ENCODE results near the gene KIF13A.
"Not testable (repeated sequence)": the region's sequence is repeated elsewhere in the genome, so short reads cannot be mapped to it uniquely, and the experiment has no call there.

The KIF13A gene

GRCh38 chr6:17808609-17809008 is 178.8 kb downstream of the KIF13A start:
- TF ChIP-seq, protein P1, sequence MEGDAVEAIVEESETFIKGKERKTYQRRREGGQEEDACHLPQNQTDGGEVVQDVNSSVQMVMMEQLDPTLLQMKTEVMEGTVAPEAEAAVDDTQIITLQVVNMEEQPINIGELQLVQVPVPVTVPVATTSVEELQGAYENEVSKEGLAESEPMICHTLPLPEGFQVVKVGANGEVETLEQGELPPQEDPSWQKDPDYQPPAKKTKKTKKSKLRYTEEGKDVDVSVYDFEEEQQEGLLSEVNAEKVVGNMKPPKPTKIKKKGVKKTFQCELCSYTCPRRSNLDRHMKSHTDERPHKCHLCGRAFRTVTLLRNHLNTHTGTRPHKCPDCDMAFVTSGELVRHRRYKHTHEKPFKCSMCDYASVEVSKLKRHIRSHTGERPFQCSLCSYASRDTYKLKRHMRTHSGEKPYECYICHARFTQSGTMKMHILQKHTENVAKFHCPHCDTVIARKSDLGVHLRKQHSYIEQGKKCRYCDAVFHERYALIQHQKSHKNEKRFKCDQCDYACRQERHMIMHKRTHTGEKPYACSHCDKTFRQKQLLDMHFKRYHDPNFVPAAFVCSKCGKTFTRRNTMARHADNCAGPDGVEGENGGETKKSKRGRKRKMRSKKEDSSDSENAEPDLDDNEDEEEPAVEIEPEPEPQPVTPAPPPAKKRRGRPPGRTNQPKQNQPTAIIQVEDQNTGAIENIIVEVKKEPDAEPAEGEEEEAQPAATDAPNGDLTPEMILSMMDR (IDR thresholded peaks at IDR 0.05; ENCODE audit: low read depth, low read length, missing control alignments) = no peak
- in situ Hi-C loops (cut with HindIII; ENCODE audit: low sequenced_read_pairs) = loop anchor here (25.0 kb wide), 2 partner anchors 329 to 646 kb away; no protein-coding TSS in a partner anchor
- DNase-seq (ENCODE audit: low read depth) = no peak
- H3K4me3 ChIP-seq (ENCODE audit: low read depth, low read length) = no peak overlapping the region

DNA sequence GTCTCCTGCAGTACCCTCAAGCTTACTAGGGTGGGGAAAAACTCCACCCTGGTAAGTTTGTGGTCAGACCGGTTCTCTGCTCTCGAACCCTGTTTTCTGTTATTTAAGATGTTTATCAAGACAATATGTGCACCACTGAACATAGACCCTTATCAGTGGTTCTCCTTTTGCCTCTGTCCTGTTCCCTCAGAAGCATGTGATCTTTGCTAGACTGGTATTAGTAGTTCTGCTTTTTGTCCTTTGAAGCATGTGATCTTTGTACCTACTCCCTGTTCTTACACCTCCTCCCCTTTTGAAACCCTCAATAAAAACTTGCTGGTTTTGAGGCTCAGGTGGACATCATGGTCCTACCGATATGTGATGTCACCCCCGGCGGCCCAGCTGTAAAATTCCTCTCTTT is 180.0 kb downstream of the KIF13A start:
- DNase-seq (ENCODE audit: low read depth) = not testable (repeated sequence)

GRCh38 chr6:17803409-17803808 is 184.0 kb downstream of the KIF13A start:
- TF ChIP-seq, protein P1 (IDR thresholded peaks at IDR 0.05; ENCODE audit: low read depth, low read length, missing control alignments) = no peak
- H3K4me3 ChIP-seq (ENCODE audit: low read depth, low read length) = no peak overlapping the region
- in situ Hi-C loops (cut with HindIII; ENCODE audit: low sequenced_read_pairs) = loop anchor here (25.0 kb wide), 2 partner anchors 334 to 641 kb away; no protein-coding TSS in a partner anchor
- no peak for DNase-seq (ENCODE audit: low read depth)

More for the DNA sequence above, 180.0 kb downstream of the KIF13A start:
- in situ Hi-C loops (cut with HindIII; ENCODE audit: low sequenced_read_pairs) = loop anchor here (25.0 kb wide), 2 partner anchors 330 to 645 kb away; no protein-coding TSS in a partner anchor
- not testable (repeated sequence) for H3K4me3 ChIP-seq (ENCODE audit: low read depth, low read length)

DNA sequence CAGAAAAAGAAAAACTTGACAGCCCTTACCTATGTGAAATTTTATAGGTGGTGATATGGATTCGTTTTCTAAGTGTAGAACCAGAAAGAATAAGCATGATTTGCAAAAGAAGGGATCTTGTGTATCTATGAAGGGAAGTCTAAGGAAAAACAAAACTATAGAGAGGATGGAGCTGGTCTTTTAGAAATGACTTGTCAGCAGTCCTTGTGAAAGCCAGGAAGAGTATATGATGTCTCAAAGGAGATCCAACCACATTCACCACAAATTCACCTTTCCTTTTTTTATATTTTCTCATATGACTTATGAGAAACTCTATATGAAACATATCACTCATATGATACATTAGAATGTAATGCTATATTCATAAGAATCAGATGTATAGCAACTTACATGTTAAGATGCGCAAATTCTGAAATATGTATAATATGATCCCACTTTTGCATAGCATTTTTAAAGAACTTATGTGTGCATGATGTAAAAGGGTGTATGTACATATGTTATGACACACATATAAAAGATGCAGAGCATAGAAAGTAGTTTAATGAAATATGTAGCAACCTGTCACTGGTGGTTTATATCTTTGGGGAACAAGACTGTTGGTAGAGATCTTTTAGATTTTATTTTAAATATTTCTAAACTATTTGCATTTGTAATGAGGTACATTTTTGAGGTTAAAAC is 188.8 kb downstream of the KIF13A start:
- H3K4me3 ChIP-seq (ENCODE audit: low read depth, low read length) = no peak overlapping the region
- no peak for DNase-seq (ENCODE audit: low read depth)
- TF ChIP-seq, protein P1 (IDR thresholded peaks at IDR 0.05; ENCODE audit: low read depth, low read length, missing control alignments) = no peak
- in situ Hi-C loops (cut with HindIII; ENCODE audit: low sequenced_read_pairs) = no loop called here

GRCh38 chr6:17790489-17790888 is 196.9 kb downstream of the KIF13A start:
- H3K4me3 ChIP-seq (ENCODE audit: low read depth, low read length) = no peak overlapping the region
- TF ChIP-seq, protein P1 (IDR thresholded peaks at IDR 0.05; ENCODE audit: low read depth, low read length, missing control alignments) = no peak
- DNase-seq (ENCODE audit: low read depth) = no peak
- in situ Hi-C loops (cut with HindIII; ENCODE audit: low sequenced_read_pairs) = no loop called here

- DNase-seq (ENCODE audit: low read depth) = no peak
- TF ChIP-seq, protein P1 (IDR thresholded peaks at IDR 0.05; ENCODE audit: low read depth, low read length, missing control alignments) = no peak
- in situ Hi-C loops (cut with HindIII; ENCODE audit: low sequenced_read_pairs) = no loop called here
- no peak overlapping the region for H3K4me3 ChIP-seq (ENCODE audit: low read depth, low read length)
Observed at GRCh38 chr6:17785094-17785787, 202.2 kb downstream of the KIF13A start.

- in situ Hi-C loops (cut with HindIII; ENCODE audit: low sequenced_read_pairs) = no loop called here
- H3K4me3 ChIP-seq (ENCODE audit: low read depth, low read length) = no peak overlapping the region
- TF ChIP-seq, protein P1 (IDR thresholded peaks at IDR 0.05; ENCODE audit: low read depth, low read length, missing control alignments) = no peak
- no peak for DNase-seq (ENCODE audit: low read depth)
Observed at GRCh38 chr6:17780061-17780460, 207.4 kb downstream of the KIF13A start.

Data from astrocyte of the cerebellum (primary cell).